ENCODE results near the gene ZNF777. TPM values are rescaled to one million over a fixed set of nuclear protein-coding genes. Genes with fewer than 3 reads are reported as not detected.
A peak's percentile ranks its signal among the peaks of the same experiment; 100 is the strongest.

ZNF777 gene
- total RNA-seq, 1 donor from 2014 or later: 20.3 TPM

DNA sequence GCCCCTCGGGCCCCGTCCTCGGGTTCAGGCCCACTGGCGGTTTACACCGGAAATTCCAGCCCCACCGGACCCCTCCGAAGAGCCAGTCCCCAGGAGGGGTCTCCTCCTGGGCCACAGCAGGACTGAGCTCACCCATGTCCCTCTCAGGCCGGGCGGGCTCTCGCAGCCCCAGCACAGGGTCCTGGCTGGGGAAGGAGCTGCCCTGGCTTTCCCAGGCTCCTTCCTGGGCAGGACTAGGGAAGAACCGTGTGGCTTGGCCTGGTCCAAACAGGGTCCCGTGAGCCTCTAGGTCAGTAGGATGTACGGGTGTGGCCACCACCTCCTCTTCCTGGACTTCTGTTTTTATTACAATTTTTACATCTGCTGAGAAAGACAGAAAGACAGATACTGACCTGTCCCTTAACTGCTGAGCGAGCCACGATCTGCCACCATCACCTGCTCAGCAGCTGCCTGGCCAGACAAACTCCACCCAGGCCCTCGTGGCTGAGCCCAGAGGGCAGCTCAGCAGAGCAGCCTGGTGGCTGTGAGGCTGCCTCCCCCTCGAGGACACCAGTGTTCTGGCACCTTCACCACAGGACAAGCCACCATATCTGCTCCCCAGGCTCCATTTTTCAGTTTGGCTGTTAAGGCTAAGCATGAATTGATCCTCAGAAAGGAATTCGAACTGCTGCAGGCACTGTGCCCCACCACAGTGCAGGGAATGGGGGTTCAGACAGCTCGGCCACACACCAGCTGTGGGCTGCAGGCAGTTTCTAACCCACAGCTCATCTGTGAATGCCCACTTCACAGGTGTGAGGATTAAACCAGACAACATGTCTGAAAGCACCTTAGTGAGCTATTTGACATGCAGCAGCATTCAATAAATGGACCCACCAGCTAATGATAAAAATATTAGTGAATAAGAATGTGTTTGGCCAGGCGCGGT is 14.5 kb upstream of the ZNF777 start:
- H3K9me3 Mint-ChIP-seq (ENCODE audit: low read depth): peaks cover 15% of the 10 kb centered on the region
- peaks cover 64% of the 10 kb centered on the region for H3K36me3 Mint-ChIP-seq (ENCODE audit: insufficient read depth)
- DNase-seq (ENCODE audit: low spot score, unreplicated experiment): no peak

DNA sequence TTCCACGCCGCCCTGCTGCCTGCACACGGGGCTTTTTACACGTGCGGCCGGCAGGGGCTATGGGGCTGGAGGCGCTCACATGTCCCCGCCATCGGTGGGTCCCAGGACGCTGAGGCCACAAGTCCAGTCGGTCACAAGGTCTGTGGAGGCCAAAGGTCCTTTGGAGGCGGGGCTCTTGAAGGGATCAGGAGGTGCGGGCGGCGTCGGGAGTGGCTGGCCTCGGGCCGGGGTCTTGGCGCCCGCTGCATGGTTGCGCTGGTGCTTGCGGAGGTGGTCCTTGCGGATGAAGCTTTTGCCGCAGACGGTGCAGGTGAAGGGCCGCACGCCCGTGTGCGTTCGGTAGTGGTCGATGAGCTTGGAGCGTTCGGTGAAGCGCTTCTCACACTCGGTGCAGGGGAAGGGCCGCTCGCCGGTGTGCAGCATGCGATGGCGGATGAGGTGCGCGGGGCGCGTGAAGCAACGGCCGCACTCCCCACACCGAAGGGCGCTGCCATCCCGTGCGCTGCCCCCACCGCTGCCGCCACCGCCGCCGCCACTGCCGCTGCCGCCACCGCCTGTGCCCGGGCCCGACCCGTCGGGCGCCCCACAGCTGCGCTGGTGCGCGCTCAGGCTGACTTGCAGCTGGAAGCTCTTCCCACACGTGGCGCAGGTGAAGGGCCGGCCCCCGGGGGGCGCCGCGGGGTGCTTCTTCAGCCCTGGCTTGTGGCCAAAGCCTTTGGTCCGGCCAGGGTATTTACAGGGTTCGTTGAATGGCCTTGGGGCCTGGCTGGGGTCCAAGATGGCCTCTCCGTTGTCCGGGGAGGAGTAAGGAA is 13.7 kb upstream of the ZNF777 start:
- H3K36me3 Mint-ChIP-seq (ENCODE audit: insufficient read depth): peaks cover 59% of the 10 kb centered on the region
- TF ChIP-seq, protein P1, sequence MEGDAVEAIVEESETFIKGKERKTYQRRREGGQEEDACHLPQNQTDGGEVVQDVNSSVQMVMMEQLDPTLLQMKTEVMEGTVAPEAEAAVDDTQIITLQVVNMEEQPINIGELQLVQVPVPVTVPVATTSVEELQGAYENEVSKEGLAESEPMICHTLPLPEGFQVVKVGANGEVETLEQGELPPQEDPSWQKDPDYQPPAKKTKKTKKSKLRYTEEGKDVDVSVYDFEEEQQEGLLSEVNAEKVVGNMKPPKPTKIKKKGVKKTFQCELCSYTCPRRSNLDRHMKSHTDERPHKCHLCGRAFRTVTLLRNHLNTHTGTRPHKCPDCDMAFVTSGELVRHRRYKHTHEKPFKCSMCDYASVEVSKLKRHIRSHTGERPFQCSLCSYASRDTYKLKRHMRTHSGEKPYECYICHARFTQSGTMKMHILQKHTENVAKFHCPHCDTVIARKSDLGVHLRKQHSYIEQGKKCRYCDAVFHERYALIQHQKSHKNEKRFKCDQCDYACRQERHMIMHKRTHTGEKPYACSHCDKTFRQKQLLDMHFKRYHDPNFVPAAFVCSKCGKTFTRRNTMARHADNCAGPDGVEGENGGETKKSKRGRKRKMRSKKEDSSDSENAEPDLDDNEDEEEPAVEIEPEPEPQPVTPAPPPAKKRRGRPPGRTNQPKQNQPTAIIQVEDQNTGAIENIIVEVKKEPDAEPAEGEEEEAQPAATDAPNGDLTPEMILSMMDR (IDR thresholded peaks at IDR 0.05; ENCODE audit: unreplicated experiment): no peak
- peaks cover 15% of the 10 kb centered on the region for H3K9me3 Mint-ChIP-seq (ENCODE audit: low read depth)
- no peaks in the 10 kb centered on the region for H3K4me1 Mint-ChIP-seq (ENCODE audit: low read depth)
- DNase-seq (ENCODE audit: low spot score, unreplicated experiment): no peak
- H3K4me3 Mint-ChIP-seq (ENCODE audit: low read depth): no peak overlapping the region
- peak overlapping the region; percentile 56 for H3K27ac Mint-ChIP-seq
- no peaks in the 10 kb centered on the region for H3K27me3 Mint-ChIP-seq

More for the DNA sequence above, 14.5 kb upstream of the ZNF777 start:
- Mint-ChIP-seq H3K27ac (no peak overlapping the region), H3K27me3 (no peaks in the 10 kb centered on the region), H3K4me3 (ENCODE audit: low read depth) (no peak overlapping the region), H3K4me1 (ENCODE audit: low read depth) (no peaks in the 10 kb centered on the region)
- TF ChIP-seq, protein P1 (IDR thresholded peaks at IDR 0.05; ENCODE audit: unreplicated experiment): no peak

DNA sequence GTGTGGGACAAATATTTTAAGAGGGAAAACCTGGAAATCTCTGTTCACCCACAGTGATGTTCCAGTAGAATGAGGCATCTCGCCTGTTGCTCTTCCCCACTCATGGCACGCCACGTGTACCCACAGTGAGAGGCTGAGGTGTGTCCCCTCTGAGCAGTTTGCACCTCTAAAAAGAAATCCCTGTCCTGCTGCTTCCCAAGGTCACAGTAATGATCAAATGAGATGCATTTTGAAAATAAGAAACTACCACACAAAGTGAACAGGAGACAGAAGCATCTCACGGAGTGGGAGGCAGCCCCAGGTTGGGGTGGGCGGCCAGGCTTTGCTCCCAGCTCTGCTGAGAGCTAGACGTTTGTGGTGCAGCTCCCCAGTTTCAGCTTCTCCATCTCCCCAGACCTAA is 12.4 kb upstream of the ZNF777 start:
- H3K27me3 Mint-ChIP-seq: no peaks in the 10 kb centered on the region
- H3K4me3 Mint-ChIP-seq (ENCODE audit: low read depth): no peak overlapping the region
- no peak overlapping the region for H3K27ac Mint-ChIP-seq
- peaks cover 46% of the 10 kb centered on the region for H3K36me3 Mint-ChIP-seq (ENCODE audit: insufficient read depth)
- no peak for DNase-seq (ENCODE audit: low spot score, unreplicated experiment)
- peaks cover 4% of the 10 kb centered on the region for H3K9me3 Mint-ChIP-seq (ENCODE audit: low read depth)
- no peaks in the 10 kb centered on the region for H3K4me1 Mint-ChIP-seq (ENCODE audit: low read depth)
- TF ChIP-seq, protein P1 (IDR thresholded peaks at IDR 0.05; ENCODE audit: unreplicated experiment): no peak

DNA sequence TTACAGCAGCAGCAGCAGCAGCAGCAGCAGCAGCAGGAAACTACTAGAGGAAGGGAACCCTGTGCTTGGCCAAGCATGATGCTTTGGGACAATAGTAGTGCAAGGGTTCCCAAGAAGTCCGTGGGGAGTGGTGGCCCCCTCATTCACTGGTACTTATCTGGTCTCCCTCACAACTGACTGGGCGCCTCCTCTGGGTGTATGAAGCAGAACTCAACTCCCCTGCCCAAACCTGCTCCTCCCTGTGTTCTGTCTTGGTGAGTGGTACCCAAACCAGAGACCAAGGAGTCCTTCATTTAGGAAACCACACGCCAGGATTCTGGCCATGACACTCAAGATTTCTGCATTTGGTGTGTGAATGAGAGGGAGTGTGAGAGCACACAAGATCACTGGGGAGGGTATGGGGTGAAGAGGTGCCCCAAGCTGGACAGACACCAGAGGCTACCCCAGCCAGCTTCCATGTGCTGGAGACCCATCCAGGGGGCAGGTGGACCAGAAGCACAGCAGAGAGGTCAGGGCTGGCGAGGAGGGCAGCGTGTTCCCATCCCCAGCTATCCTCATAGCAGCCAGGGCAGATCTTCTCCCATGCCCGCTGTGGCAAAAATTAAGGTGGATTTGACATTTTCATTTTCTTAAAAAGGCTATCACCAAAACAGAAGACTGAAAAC is 10.6 kb upstream of the ZNF777 start:
- Mint-ChIP-seq H3K36me3 (ENCODE audit: insufficient read depth) (peaks cover 35% of the 10 kb centered on the region), H3K4me1 (ENCODE audit: low read depth) (no peaks in the 10 kb centered on the region), H3K4me3 (ENCODE audit: low read depth) (no peak overlapping the region), H3K27ac (no peak overlapping the region), H3K27me3 (no peaks in the 10 kb centered on the region), H3K9me3 (ENCODE audit: low read depth) (peaks cover 8% of the 10 kb centered on the region)
- no peak for DNase-seq (ENCODE audit: low spot score, unreplicated experiment)
- TF ChIP-seq, protein P1 (IDR thresholded peaks at IDR 0.05; ENCODE audit: unreplicated experiment): no peak

DNA sequence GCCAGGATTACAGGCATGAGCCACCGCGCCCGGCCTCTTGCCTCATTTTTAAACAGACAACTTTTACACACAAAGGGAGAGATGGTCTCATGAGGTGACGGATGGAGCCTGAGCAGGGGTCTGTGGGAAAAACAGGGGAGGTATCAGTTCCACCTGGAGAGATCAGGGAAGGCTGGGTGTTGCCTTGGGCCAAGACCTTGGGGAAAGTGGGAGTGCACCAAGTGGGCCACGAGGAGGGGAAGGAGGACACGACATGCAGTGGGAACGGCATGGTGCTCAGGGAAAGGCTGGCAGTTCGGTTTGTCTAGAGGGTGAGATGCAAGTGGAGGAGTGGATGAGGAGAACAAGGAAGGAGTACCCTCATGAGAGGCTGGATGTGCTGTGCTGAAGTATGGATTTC is 8.9 kb upstream of the ZNF777 start:
- peaks cover 27% of the 10 kb centered on the region for H3K36me3 Mint-ChIP-seq (ENCODE audit: insufficient read depth)
- no peak overlapping the region for H3K4me3 Mint-ChIP-seq (ENCODE audit: low read depth)
- DNase-seq (ENCODE audit: low spot score, unreplicated experiment): no peak
- TF ChIP-seq, protein P1 (IDR thresholded peaks at IDR 0.05; ENCODE audit: unreplicated experiment): no peak
- H3K27me3 Mint-ChIP-seq: no peaks in the 10 kb centered on the region
- H3K4me1 Mint-ChIP-seq (ENCODE audit: low read depth): no peaks in the 10 kb centered on the region
- no peak overlapping the region for H3K27ac Mint-ChIP-seq
- peaks cover 16% of the 10 kb centered on the region for H3K9me3 Mint-ChIP-seq (ENCODE audit: low read depth)

All from progenitor cell of endocrine pancreas (in vitro differentiated cells).